K562 (cell line): ENCODE data around the gene TNFAIP1. TPM values are rescaled to one million over a fixed set of nuclear protein-coding genes. Genes with fewer than 3 reads are reported as not detected.

Source experiments
- CGGBP1 ChIP-seq: fragments of 250-450 bp; sonication (Bioruptor Pico); IDR thresholded peaks from 2 replicates; pipeline ENCODE4 v1.9.0; 2021; ENCODE audit warnings: mild to moderate bottlenecking
- JUND ChIP-seq, 2 experiments: IDR thresholded peaks; 2 replicates in 1 of 2; 3 replicates in 1 of 2; pipeline ENCODE4 v1.6.1; 2011; ENCODE audit warnings: borderline replicate concordance in 2 of 2, low read depth in 2 of 2, low read length in 2 of 2, improper control_type of control experiment in 1 of 2, missing biosample characterization in 1 of 2, missing genetic modification characterization in 1 of 2, missing genetic modification reagents in 1 of 2
- KHSRP ChIP-seq: fragments of 450-650 bp; IDR thresholded peaks from 2 replicates; pipeline ENCODE4 v1.6.1; 2017
- NR4A1 ChIP-seq, 2 experiments: fragments of 250-450 bp in 1 of 2; fragments of 450-650 bp in 1 of 2; sonication (Bioruptor Pico) in 1 of 2; IDR thresholded peaks; 2 replicates each; pipeline versions ENCODE4 v1.4.0 to v1.6.1; 2016 to 2020; ENCODE audit warnings: mild to moderate bottlenecking in 2 of 2, missing compliant biosample characterization in 1 of 2, missing genetic modification characterization in 1 of 2, moderate library complexity in 1 of 2
- PHF20 ChIP-seq: fragments of 450-650 bp; IDR thresholded peaks from 2 replicates; pipeline ENCODE4 v1.6.1; 2018; ENCODE audit not compliant: partially characterized antibody
- RBFOX2 ChIP-seq: fragments of 200-400 bp; formaldehyde crosslinking; IDR thresholded peaks from 2 replicates; pipeline ENCODE4 v1.6.1; 2017; ENCODE audit warnings: low read depth, mild to moderate bottlenecking, low read length, moderate library complexity
- RREB1 ChIP-seq: fragments of 250-450 bp; sonication (Bioruptor Pico); IDR thresholded peaks from 2 replicates; pipeline ENCODE4 v1.4.0; 2020
- ZC3H8 ChIP-seq: fragments of 450-650 bp; IDR thresholded peaks from 2 replicates; pipeline ENCODE4 v1.6.1; 2017
- ZNF324 ChIP-seq: fragments of 250-450 bp; sonication (Bioruptor Pico); IDR thresholded peaks from 2 replicates; pipeline ENCODE4 v1.4.0; 2020; ENCODE audit warnings: mild to moderate bottlenecking
- ZNF408 ChIP-seq: fragments of 250-450 bp; sonication (Bioruptor Pico); IDR thresholded peaks from 2 replicates; pipeline ENCODE4 v1.4.0; 2020; ENCODE audit warnings: low read depth, mild to moderate bottlenecking, moderate library complexity
- ZNF766 ChIP-seq: fragments of 200-800 bp; sonication (Bioruptor generic); conservative IDR thresholded peaks from 2 replicates; pipeline ENCODE4 v1.6.1; 2016; ENCODE audit warnings: missing genetic modification characterization, missing compliant biosample characterization
- polyA plus RNA-seq, 8 experiments: library from polyadenylated mRNA; depleted of rRNA in 4 of 8; stranded (reverse) in 5 of 8; unstranded in 3 of 8; fragments of >200 nt; fragmentation: Nextera tagmentation in 2 of 8; fragmentation: Illumina TruSeq in 1 of 8; extraction: Ambion mirVana in 2 of 8; extraction: Trizol in 1 of 8; gene quantifications; 2 replicates each; pipeline versions ENCODE4 v1.2.1 to v1.2.3, GENCODE V29; 2011 to 2014; ENCODE audit warnings: inconsistent platforms in 1 of 8, missing spikeins in 1 of 8
- total RNA-seq, 7 experiments: library from RNA; depleted of rRNA in 6 of 7; stranded (reverse); fragments of >200 nt in 6 of 7; fragmentation: Illumina TruSeq in 2 of 7; extraction: Trizol in 2 of 7; gene quantifications; 2 replicates each; pipeline versions ENCODE4 v1.2.1 to v1.2.3, GENCODE V29; 2011 to 2021; ENCODE audit warnings: low replicate concordance in 1 of 7
- TF ChIP-seq, protein P1 (sequence below): fragments of 450-650 bp; formaldehyde crosslinking; IDR thresholded peaks from 2 replicates; pipeline ENCODE4 v1.4.0; 2020; ENCODE audit warnings: mild to moderate bottlenecking, moderate library complexity
- TF ChIP-seq, protein P2 (sequence below): IDR thresholded peaks from 2 replicates; pipeline ENCODE4 v1.6.1; 2011; ENCODE audit warnings: borderline replicate concordance, low read depth, mild to moderate bottlenecking, moderate library complexity, low read length; ENCODE audit not compliant: insufficient read depth, poor library complexity, severe bottlenecking
- TF ChIP-seq, protein P3 (sequence below): fragments of 450-650 bp; formaldehyde crosslinking; IDR thresholded peaks from 2 replicates; pipeline ENCODE4 v1.4.0; 2020; ENCODE audit warnings: mild to moderate bottlenecking, moderate library complexity

TNFAIP1 gene
- total and polyA plus RNA-seq, 9 of the 15 experiments (the other 6 are each of a cell fraction or from before 2014, with no cell fraction given): 2.1 to 20.1 (median 8.2) TPM

DNA sequence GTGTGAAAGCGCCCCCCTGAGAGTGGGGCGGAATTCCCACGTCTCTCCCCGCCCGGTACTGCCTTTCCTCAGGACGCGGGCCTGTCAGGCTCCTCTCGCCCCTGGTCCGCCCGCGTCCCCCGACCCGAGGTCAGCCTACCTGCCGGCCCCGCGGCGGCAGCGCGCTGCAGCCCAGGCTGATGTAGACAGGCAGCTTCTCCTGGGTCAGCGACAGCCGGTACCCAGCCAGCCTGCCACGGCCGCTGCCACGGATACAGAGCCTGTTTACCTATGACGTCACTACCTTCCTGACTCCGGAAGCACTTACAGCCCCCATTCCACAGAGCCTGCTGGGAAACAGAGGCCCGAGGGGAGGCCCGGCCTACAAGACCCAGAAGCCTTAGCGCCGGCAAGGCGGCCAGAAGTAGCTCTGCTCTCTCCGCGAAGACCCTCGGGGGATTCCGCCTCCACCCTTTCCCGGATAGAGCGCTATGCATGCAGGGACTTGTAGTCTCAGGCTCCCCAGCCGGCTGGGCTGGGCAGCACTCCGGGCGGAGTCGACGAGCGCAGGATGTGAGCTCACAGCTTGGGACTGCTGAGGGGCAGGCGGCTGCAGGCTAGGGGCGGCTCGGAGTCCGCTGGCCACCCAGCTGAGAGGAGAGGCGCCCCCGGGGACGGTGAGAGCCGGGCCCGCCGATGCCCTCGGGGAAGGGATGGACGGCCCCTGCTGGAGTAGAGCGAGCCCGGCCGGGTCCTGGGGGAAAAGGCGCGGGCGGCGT lies at the start of gene TNFAIP1, which contains the start of gene IFT20 (continued):
- TF ChIP-seq CGGBP1 (CRISPR knock-in tag): no peak
- peak; percentile 85 for TF ChIP-seq RBFOX2
- TF ChIP-seq RREB1 (CRISPR knock-in tag): peak; percentile 97
- peak; percentile 38; the same call in 1 of the 2 replicates for TF ChIP-seq ZNF324 (CRISPR knock-in tag)
- TF ChIP-seq ZNF766 (CRISPR knock-in tag): peak; percentile 88
- peak; percentile 100 for TF ChIP-seq JUND (IDR thresholded peaks at IDR 0.05; ENCODE audit: borderline replicate concordance, low read depth, low read length)
- TF ChIP-seq JUND (tag; IDR thresholded peaks at IDR 0.05; ENCODE audit: borderline replicate concordance, low read depth, low read length): peak; percentile 99
- no peak for TF ChIP-seq ZC3H8
- TF ChIP-seq ZNF408 (CRISPR knock-in tag): peak; percentile 68; the same call in 1 of the 2 replicates
- peak; percentile 94; the same call in 1 of the 2 replicates for TF ChIP-seq NR4A1 (CRISPR knock-in tag; IDR thresholded peaks at IDR 0.05)
- no peak for TF ChIP-seq NR4A1 (tag; IDR thresholded peaks at IDR 0.05)
- TF ChIP-seq, protein P1, sequence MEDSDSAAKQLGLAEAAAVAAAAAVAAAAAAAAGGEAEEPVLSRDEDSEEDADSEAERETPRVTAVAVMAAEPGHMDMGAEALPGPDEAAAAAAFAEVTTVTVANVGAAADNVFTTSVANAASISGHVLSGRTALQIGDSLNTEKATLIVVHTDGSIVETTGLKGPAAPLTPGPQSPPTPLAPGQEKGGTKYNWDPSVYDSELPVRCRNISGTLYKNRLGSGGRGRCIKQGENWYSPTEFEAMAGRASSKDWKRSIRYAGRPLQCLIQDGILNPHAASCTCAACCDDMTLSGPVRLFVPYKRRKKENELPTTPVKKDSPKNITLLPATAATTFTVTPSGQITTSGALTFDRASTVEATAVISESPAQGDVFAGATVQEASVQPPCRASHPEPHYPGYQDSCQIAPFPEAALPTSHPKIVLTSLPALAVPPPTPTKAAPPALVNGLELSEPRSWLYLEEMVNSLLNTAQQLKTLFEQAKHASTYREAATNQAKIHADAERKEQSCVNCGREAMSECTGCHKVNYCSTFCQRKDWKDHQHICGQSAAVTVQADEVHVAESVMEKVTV (CRISPR knock-in tag): peak; percentile 65
- TF ChIP-seq, protein P2, sequence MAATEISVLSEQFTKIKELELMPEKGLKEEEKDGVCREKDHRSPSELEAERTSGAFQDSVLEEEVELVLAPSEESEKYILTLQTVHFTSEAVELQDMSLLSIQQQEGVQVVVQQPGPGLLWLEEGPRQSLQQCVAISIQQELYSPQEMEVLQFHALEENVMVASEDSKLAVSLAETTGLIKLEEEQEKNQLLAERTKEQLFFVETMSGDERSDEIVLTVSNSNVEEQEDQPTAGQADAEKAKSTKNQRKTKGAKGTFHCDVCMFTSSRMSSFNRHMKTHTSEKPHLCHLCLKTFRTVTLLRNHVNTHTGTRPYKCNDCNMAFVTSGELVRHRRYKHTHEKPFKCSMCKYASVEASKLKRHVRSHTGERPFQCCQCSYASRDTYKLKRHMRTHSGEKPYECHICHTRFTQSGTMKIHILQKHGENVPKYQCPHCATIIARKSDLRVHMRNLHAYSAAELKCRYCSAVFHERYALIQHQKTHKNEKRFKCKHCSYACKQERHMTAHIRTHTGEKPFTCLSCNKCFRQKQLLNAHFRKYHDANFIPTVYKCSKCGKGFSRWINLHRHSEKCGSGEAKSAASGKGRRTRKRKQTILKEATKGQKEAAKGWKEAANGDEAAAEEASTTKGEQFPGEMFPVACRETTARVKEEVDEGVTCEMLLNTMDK: peak; percentile 19
- peak; percentile 73 for TF ChIP-seq PHF20
- TF ChIP-seq, protein P3, sequence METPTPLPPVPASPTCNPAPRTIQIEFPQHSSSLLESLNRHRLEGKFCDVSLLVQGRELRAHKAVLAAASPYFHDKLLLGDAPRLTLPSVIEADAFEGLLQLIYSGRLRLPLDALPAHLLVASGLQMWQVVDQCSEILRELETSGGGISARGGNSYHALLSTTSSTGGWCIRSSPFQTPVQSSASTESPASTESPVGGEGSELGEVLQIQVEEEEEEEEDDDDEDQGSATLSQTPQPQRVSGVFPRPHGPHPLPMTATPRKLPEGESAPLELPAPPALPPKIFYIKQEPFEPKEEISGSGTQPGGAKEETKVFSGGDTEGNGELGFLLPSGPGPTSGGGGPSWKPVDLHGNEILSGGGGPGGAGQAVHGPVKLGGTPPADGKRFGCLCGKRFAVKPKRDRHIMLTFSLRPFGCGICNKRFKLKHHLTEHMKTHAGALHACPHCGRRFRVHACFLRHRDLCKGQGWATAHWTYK: peak; percentile 99
- peak; percentile 93 for TF ChIP-seq KHSRP
